PFSK-1 (cell line): ENCODE data around the gene GATA1.

Experiments used
- POLR2AphosphoS5 ChIP-seq: IDR thresholded peaks from 2 replicates; pipeline ENCODE4 v1.6.1; 2012; ENCODE audit warnings: low read depth, mild to moderate bottlenecking, control low read depth, low read length, moderate library complexity
- REST ChIP-seq, 2 experiments: IDR thresholded peaks; 2 replicates each; pipeline versions ENCODE4 v1.6.1 to v1.8.0; 2011 to 2012; ENCODE audit warnings: low read depth in 2 of 2, low read length in 2 of 2, control low read depth in 1 of 2, inconsistent platforms in 1 of 2, mild to moderate bottlenecking in 1 of 2, moderate library complexity in 1 of 2; ENCODE audit not compliant: insufficient read depth in 1 of 2
- TAF1 ChIP-seq: IDR thresholded peaks from 2 replicates; pipeline ENCODE4 v1.6.1; 2012; ENCODE audit warnings: low read length, control low read depth, borderline replicate concordance; ENCODE audit not compliant: insufficient read depth

- TF ChIP-seq POLR2AphosphoS5 (no peak), TAF1 (no peak), REST (IDR thresholded peaks at IDR 0.05; ENCODE audit: insufficient read depth in 1 of 2, low read depth in 2 of 2, low read length in 2 of 2) (no peak)
These were observed 24.5 kb upstream of the GATA1 start, which contains the start of gene GLOD5 for GRCh38 chrX:48761674-48762471.
